ENCODE data around the gene RTN4RL1. TPM values are rescaled to one million over a fixed set of nuclear protein-coding genes. Genes with fewer than 3 reads are reported as not detected.
A peak's percentile ranks its signal among the peaks of the same experiment; 100 is the strongest.

The RTN4RL1 gene
- total RNA-seq, 3 donors from 2014 or later, result 0.14 to 0.47 (median 0.43) TPM

- ATAC-seq, result peak; percentile 68
- intact Hi-C loops (cut with DNase I, micrococcal nuclease), result loop anchor here (5.0 to 10.0 kb wide), 2 partner anchors 188 to 230 kb away; no protein-coding TSS in a partner anchor
- peak within 1 kb of the TSS; percentile 25 for H3K4me3 ChIP-seq
- no peaks in the 10 kb centered on the region for H3K36me3 ChIP-seq (ENCODE audit: low read depth)
- H3K9me3 ChIP-seq, result no peaks in the 10 kb centered on the region
- DNase-seq, result peak; percentile 80 to 86 (median 85)
- peaks cover 53% of the 10 kb centered on the region for H3K4me1 ChIP-seq (ENCODE audit: low read depth)
- peak; percentile 93 for TF ChIP-seq CTCF (IDR thresholded peaks at IDR 0.05)
Observed at GRCh38 chr17:2054512-2055291, 29.6 kb upstream of the RTN4RL1 start, which contains the start of gene HIC1. TSS of gene HIC1 (plus strand) at chr17:2055103. CDS start at chr17:2056691, 1,588 bp downstream.

- peaks cover 52% of the 10 kb centered on the region for H3K4me1 ChIP-seq (ENCODE audit: low read depth)
- intact Hi-C loops (cut with DNase I, micrococcal nuclease), result loop anchor here in 1 of 2 donors (10.0 kb wide), 1 partner anchor 231 kb away; no protein-coding TSS in a partner anchor
- ATAC-seq (no peak), DNase-seq (no peak)
- no peak overlapping the region for H3K4me3 ChIP-seq
- no peaks in the 10 kb centered on the region for H3K36me3 ChIP-seq (ENCODE audit: low read depth)
- TF ChIP-seq CTCF (IDR thresholded peaks at IDR 0.05), result no peak
- no peaks in the 10 kb centered on the region for H3K9me3 ChIP-seq
Observed at GRCh38 chr17:2054262-2054511, 29.1 kb upstream of the RTN4RL1 start.

- Histone ChIP-seq H3K4me3 (no peak overlapping the region), H3K4me1 (ENCODE audit: low read depth) (peaks cover 51% of the 10 kb centered on the region), H3K9me3 (no peaks in the 10 kb centered on the region), H3K36me3 (ENCODE audit: low read depth) (no peaks in the 10 kb centered on the region)
- DNase-seq (peak; percentile 80 to 86 (median 82)), ATAC-seq (peak; percentile 3)
- TF ChIP-seq CTCF (IDR thresholded peaks at IDR 0.05), result peak; percentile 30
- intact Hi-C loops (cut with DNase I, micrococcal nuclease), result loop anchor here in 1 of 2 donors (10.0 kb wide), 1 partner anchor 231 kb away; no protein-coding TSS in a partner anchor
Observed at GRCh38 chr17:2053380-2054261, 28.5 kb upstream of the RTN4RL1 start.

- ATAC-seq, result no peak
- Histone ChIP-seq H3K4me1 (ENCODE audit: low read depth) (peaks cover 39% of the 10 kb centered on the region), H3K9me3 (no peaks in the 10 kb centered on the region), H3K4me3 (no peak overlapping the region), H3K36me3 (ENCODE audit: low read depth) (no peaks in the 10 kb centered on the region)
- intact Hi-C loops (cut with DNase I, micrococcal nuclease), result loop anchor here in 1 of 2 donors (10.0 kb wide), 1 partner anchor 233 kb away; no protein-coding TSS in a partner anchor
- DNase-seq, result no peak
- TF ChIP-seq CTCF (IDR thresholded peaks at IDR 0.05), result no peak
Observed at GRCh38 chr17:2051933-2052559, 26.9 kb upstream of the RTN4RL1 start.

Measured in mucosa of descending colon (tissue), 3 donors.